Transverse colon (tissue), 3 donors: ENCODE data around the gene JPH3.

Experiments
- POLR2A ChIP-seq: fragments of 450-650 bp; IDR thresholded peaks from one replicate; pipeline ENCODE4 v1.6.1; 2016; ENCODE audit warnings: antibody characterized with exemption, mild to moderate bottlenecking, moderate library complexity
- TF ChIP-seq, protein P1 (sequence below), 5 experiments: fragments of 200-600 bp in 3 of 5; fragments of 450-650 bp in 2 of 5; sonication (generic) in 3 of 5; IDR thresholded peaks; 1 replicate in 2 of 5; 2 replicates in 3 of 5; pipeline ENCODE4 v1.5.1; 2016 to 2017; ENCODE audit warnings: antibody characterized with exemption in 5 of 5, inconsistent platforms in 3 of 5, mild to moderate bottlenecking in 2 of 5, moderate library complexity in 1 of 5

DNA sequence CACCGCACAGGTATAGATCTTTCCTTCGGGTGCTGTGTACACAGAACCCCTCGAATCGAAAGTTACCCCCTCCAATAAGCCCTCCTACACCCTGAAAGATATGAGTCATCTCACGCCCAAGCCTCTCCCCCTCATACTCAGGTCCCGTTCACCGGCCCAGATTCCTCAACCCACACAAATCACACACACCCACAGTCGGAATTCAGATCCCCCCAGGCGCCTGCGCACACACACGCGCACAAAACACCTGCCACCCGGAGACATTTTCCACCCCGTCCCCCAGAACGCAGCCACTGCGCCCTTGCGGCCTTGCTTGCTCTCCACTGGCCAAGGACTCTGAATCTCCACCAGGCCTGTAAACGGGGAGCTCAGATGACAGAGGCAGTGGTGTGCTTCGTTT lies 4.9 kb downstream of the JPH3 start:
- TF ChIP-seq, protein P1, sequence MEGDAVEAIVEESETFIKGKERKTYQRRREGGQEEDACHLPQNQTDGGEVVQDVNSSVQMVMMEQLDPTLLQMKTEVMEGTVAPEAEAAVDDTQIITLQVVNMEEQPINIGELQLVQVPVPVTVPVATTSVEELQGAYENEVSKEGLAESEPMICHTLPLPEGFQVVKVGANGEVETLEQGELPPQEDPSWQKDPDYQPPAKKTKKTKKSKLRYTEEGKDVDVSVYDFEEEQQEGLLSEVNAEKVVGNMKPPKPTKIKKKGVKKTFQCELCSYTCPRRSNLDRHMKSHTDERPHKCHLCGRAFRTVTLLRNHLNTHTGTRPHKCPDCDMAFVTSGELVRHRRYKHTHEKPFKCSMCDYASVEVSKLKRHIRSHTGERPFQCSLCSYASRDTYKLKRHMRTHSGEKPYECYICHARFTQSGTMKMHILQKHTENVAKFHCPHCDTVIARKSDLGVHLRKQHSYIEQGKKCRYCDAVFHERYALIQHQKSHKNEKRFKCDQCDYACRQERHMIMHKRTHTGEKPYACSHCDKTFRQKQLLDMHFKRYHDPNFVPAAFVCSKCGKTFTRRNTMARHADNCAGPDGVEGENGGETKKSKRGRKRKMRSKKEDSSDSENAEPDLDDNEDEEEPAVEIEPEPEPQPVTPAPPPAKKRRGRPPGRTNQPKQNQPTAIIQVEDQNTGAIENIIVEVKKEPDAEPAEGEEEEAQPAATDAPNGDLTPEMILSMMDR (IDR thresholded peaks at IDR 0.05): no peak
- TF ChIP-seq POLR2A: no peak
